ENCODE measurements around the gene FLNA. TPM values are rescaled to one million over a fixed set of nuclear protein-coding genes. Genes with fewer than 3 reads are reported as not detected.

FLNA gene
- total and polyA plus RNA-seq, 2 of the 13 experiments (the other 11 are each of a cell fraction or from before 2014, with no cell fraction given) = 83.4 to 174 TPM

GRCh38 chrX:154378799-154379568 is 4.5 kb upstream of the FLNA start, which contains the start of gene EMD (continued):
- TF ChIP-seq ZNF33A (CRISPR knock-in tag; IDR thresholded peaks at IDR 0.05; ENCODE audit: borderline replicate concordance) (no peak), ZNF580 (CRISPR knock-in tag; IDR thresholded peaks at IDR 0.05; ENCODE audit: borderline replicate concordance, low read depth) (no peak), ZNF746 (CRISPR knock-in tag; IDR thresholded peaks at IDR 0.05) (no peak), DMAP1 (CRISPR knock-in tag; IDR thresholded peaks at IDR 0.05) (no peak), SIN3A (IDR thresholded peaks at IDR 0.05; ENCODE audit: borderline replicate concordance, low read depth, low read length) (0 out of 2 replicates have a peak, but pooled peaks have one; percentile 47), ZFYVE20 (CRISPR knock-in tag; IDR thresholded peaks at IDR 0.05; ENCODE audit: borderline replicate concordance, low read depth) (no peak), THYN1 (CRISPR knock-in tag; IDR thresholded peaks at IDR 0.05; ENCODE audit: borderline replicate concordance, low read depth) (no peak), ATRX (CRISPR knock-in tag; IDR thresholded peaks at IDR 0.05; ENCODE audit: borderline replicate concordance) (no peak), HNF1B (CRISPR knock-in tag; IDR thresholded peaks at IDR 0.05) (no peak), ZSCAN25 (CRISPR knock-in tag; IDR thresholded peaks at IDR 0.05) (no peak), GPN1 (CRISPR knock-in tag; IDR thresholded peaks at IDR 0.05; ENCODE audit: borderline replicate concordance) (no peak), NR2F6 (IDR thresholded peaks at IDR 0.05) (no peak), NR2F6 (CRISPR knock-in tag; IDR thresholded peaks at IDR 0.05) (no peak), TRAFD1 (CRISPR knock-in tag; IDR thresholded peaks at IDR 0.05; ENCODE audit: borderline replicate concordance) (no peak), ZNF670 (CRISPR knock-in tag; IDR thresholded peaks at IDR 0.05; ENCODE audit: borderline replicate concordance) (0 out of 2 replicates have a peak, but pooled peaks have one; percentile 11), ZNF331 (CRISPR knock-in tag; IDR thresholded peaks at IDR 0.05) (no peak), ZNF430 (CRISPR knock-in tag; IDR thresholded peaks at IDR 0.05) (no peak), KLF9 (CRISPR knock-in tag; IDR thresholded peaks at IDR 0.05; ENCODE audit: low read depth) (no peak), ZNF644 (CRISPR knock-in tag; IDR thresholded peaks at IDR 0.05; ENCODE audit: low read depth) (no peak), ZNF616 (CRISPR knock-in tag; IDR thresholded peaks at IDR 0.05; ENCODE audit: low read depth) (no peak), ZNF138 (CRISPR knock-in tag; IDR thresholded peaks at IDR 0.05; ENCODE audit: low read depth) (no peak), ZFP36 (IDR thresholded peaks at IDR 0.05; ENCODE audit: borderline replicate concordance, low read depth, low read length, partially characterized antibody) (no peak), ZSCAN22 (CRISPR knock-in tag; IDR thresholded peaks at IDR 0.05) (no peak), ZNF382 (CRISPR knock-in tag; IDR thresholded peaks at IDR 0.05; ENCODE audit: borderline replicate concordance) (no peak), TCF7L2 (IDR thresholded peaks at IDR 0.05; ENCODE audit: low read depth, low read length) (no peak), DNMT3B (CRISPR knock-in tag; conservative IDR thresholded peaks at IDR 0.05) (no peak), MATR3 (CRISPR knock-in tag; IDR thresholded peaks at IDR 0.05) (no peak)
- TF ChIP-seq, protein P1, sequence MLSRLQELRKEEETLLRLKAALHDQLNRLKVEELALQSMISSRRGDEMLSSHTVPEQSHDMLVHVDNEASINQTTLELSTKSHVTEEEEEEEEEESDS (CRISPR knock-in tag; IDR thresholded peaks at IDR 0.05; ENCODE audit: borderline replicate concordance) = no peak
- TF ChIP-seq, protein P2, sequence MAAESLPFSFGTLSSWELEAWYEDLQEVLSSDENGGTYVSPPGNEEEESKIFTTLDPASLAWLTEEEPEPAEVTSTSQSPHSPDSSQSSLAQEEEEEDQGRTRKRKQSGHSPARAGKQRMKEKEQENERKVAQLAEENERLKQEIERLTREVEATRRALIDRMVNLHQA (CRISPR knock-in tag; IDR thresholded peaks at IDR 0.05) = no peak

Data from HepG2 (cell line).